K562 (cell line): ENCODE measurements around the gene UBE3B. TPM values are rescaled to one million over a fixed set of nuclear protein-coding genes. Genes with fewer than 3 reads are reported as not detected.

Source experiments
- FOSL1 ChIP-seq: fragments of 200-800 bp; sonication (Bioruptor generic); conservative IDR thresholded peaks from 2 replicates; pipeline ENCODE4 v1.6.1; 2016; ENCODE audit warnings: missing genetic modification characterization, missing compliant biosample characterization
- GTF2E2 ChIP-seq: fragments of 200-800 bp; sonication (Bioruptor generic); IDR thresholded peaks from 2 replicates; pipeline ENCODE4 v1.6.1; 2016; ENCODE audit warnings: missing genetic modification characterization, missing compliant biosample characterization
- IRF2 ChIP-seq: sonication (generic); formaldehyde crosslinking; IDR thresholded peaks from 2 replicates; pipeline ENCODE4 v1.8.1; 2022; ENCODE audit warnings: mild to moderate bottlenecking, missing genetic modification reagents
- KAT8 ChIP-seq: fragments of 450-650 bp; IDR thresholded peaks from 2 replicates; pipeline ENCODE4 v1.6.1; 2016; ENCODE audit warnings: low read depth, mild to moderate bottlenecking
- KLF16 ChIP-seq: IDR thresholded peaks from 2 replicates; pipeline ENCODE4 v1.6.1; 2016; ENCODE audit warnings: antibody characterized with exemption
- NR2F6 ChIP-seq: fragments of 450-650 bp; formaldehyde crosslinking; IDR thresholded peaks from 2 replicates; pipeline ENCODE4 v1.4.0; 2020; ENCODE audit warnings: mild to moderate bottlenecking
- RB1 ChIP-seq: fragments of 450-650 bp; IDR thresholded peaks from 2 replicates; pipeline ENCODE4 v1.6.1; 2017; ENCODE audit warnings: low read depth, mild to moderate bottlenecking
- SMARCB1 ChIP-seq: IDR thresholded peaks from 2 replicates; pipeline ENCODE4 v1.6.1; 2011; ENCODE audit warnings: improper control_type of control experiment, low read depth; ENCODE audit not compliant: insufficient read length
- SUPT5H ChIP-seq: fragments of 450-650 bp; IDR thresholded peaks from 2 replicates; pipeline ENCODE4 v1.6.1; 2016
- TCF3 ChIP-seq: sonication (generic); formaldehyde crosslinking; IDR thresholded peaks from 2 replicates; pipeline ENCODE4 v1.4.0; 2020; ENCODE audit warnings: mild to moderate bottlenecking, missing genetic modification reagents
- TFAM ChIP-seq: fragments of 250-450 bp; sonication (Bioruptor Pico); conservative IDR thresholded peaks from 2 replicates; pipeline ENCODE4 v1.5.0; 2021; ENCODE audit warnings: mild to moderate bottlenecking, moderate library complexity
- ZNF165 ChIP-seq: fragments of 250-450 bp; sonication (Bioruptor Pico); IDR thresholded peaks from 2 replicates; pipeline ENCODE4 v1.4.0; 2020; ENCODE audit warnings: borderline replicate concordance
- ZNF830 ChIP-seq: fragments of 250-450 bp; sonication (Bioruptor Pico); IDR thresholded peaks from 2 replicates; pipeline ENCODE4 v1.5.0; 2021; ENCODE audit warnings: mild to moderate bottlenecking
- polyA plus RNA-seq, 8 experiments: library from polyadenylated mRNA; depleted of rRNA in 4 of 8; stranded (reverse) in 5 of 8; unstranded in 3 of 8; fragments of >200 nt; fragmentation: Nextera tagmentation in 2 of 8; fragmentation: Illumina TruSeq in 1 of 8; extraction: Ambion mirVana in 2 of 8; extraction: Trizol in 1 of 8; gene quantifications; 2 replicates each; pipeline versions ENCODE4 v1.2.1 to v1.2.3, GENCODE V29; 2011 to 2014; ENCODE audit warnings: inconsistent platforms in 1 of 8, missing spikeins in 1 of 8
- total RNA-seq, 7 experiments: library from RNA; depleted of rRNA in 6 of 7; stranded (reverse); fragments of >200 nt in 6 of 7; fragmentation: Illumina TruSeq in 2 of 7; extraction: Trizol in 2 of 7; gene quantifications; 2 replicates each; pipeline versions ENCODE4 v1.2.1 to v1.2.3, GENCODE V29; 2011 to 2021; ENCODE audit warnings: low replicate concordance in 1 of 7
- TF ChIP-seq, protein P1 (sequence below): fragments of 450-650 bp; formaldehyde crosslinking; IDR thresholded peaks from 2 replicates; pipeline ENCODE4 v1.4.0; 2020; ENCODE audit warnings: mild to moderate bottlenecking, moderate library complexity
- TF ChIP-seq, protein P2 (sequence below): fragments of 450-650 bp; IDR thresholded peaks from 2 replicates; pipeline ENCODE4 v1.7.0; 2016; ENCODE audit warnings: borderline replicate concordance
- TF ChIP-seq, protein P3 (sequence below): sonication (generic); formaldehyde crosslinking; IDR thresholded peaks from 2 replicates; pipeline ENCODE4 v1.8.0; 2022; ENCODE audit warnings: mild to moderate bottlenecking, missing genetic modification reagents
- TF ChIP-seq, protein P4 (sequence below), 3 experiments: IDR thresholded peaks in 2 of 3; conservative IDR thresholded peaks in 1 of 3; 2 replicates each; pipeline ENCODE4 v1.5.1; 2011 to 2012; ENCODE audit warnings: low read length in 3 of 3, mild to moderate bottlenecking in 3 of 3, control low read depth in 2 of 3, improper control_type of control experiment in 1 of 3, inconsistent platforms in 1 of 3, low read depth in 1 of 3, mixed read lengths in 1 of 3, moderate library complexity in 1 of 3; ENCODE audit not compliant: insufficient read depth in 2 of 3
- TF ChIP-seq, protein P5 (sequence below): fragments of 250-450 bp; sonication (Bioruptor Pico); IDR thresholded peaks from 2 replicates; pipeline ENCODE4 v1.4.0; 2020; ENCODE audit warnings: borderline replicate concordance

Gene UBE3B
- total and polyA plus RNA-seq, 9 of the 15 experiments (the other 6 are each of a cell fraction or from before 2014, with no cell fraction given) = 7.6 to 23.6 (median 15.5) TPM

DNA sequence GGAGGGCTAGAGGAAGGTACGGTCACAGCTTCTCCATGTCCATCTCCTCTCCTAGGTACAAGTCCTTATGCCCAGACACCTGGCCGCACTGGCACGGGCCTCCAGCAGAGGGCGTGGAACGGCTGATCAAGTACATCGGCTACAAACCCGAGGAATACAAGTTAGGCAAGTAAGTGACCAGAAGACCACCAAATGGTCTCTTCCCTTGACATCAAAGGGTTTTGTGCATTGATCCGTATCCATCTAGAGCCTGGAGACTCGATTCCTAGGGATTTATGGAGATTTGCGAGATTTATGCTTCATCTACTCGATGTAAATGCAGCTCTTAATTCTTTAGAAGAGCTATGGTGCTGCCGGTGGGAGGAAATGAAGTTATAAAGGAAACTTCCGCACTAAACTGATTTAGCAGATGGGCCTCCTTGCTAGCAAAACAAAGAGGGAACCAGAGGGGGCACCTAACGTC is 44.6 kb upstream of the UBE3B start (continued):
- TF ChIP-seq SUPT5H (no peak), GTF2E2 (tag) (no peak), KAT8 (no peak), NR2F6 (CRISPR knock-in tag) (no peak), RB1 (peak; percentile 26; the same call in 1 of the 2 replicates), IRF2 (no peak), TCF3 (CRISPR knock-in tag) (0 out of 2 replicates have a peak, but pooled peaks have one; percentile 6), FOSL1 (tag) (no peak), KLF16 (0 out of 2 replicates have a peak, but pooled peaks have one; percentile 3), TFAM (CRISPR knock-in tag) (no peak), SMARCB1 (no peak), ZNF830 (CRISPR knock-in tag) (no peak), ZNF165 (CRISPR knock-in tag) (no peak)
- TF ChIP-seq, protein P1, sequence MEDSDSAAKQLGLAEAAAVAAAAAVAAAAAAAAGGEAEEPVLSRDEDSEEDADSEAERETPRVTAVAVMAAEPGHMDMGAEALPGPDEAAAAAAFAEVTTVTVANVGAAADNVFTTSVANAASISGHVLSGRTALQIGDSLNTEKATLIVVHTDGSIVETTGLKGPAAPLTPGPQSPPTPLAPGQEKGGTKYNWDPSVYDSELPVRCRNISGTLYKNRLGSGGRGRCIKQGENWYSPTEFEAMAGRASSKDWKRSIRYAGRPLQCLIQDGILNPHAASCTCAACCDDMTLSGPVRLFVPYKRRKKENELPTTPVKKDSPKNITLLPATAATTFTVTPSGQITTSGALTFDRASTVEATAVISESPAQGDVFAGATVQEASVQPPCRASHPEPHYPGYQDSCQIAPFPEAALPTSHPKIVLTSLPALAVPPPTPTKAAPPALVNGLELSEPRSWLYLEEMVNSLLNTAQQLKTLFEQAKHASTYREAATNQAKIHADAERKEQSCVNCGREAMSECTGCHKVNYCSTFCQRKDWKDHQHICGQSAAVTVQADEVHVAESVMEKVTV (CRISPR knock-in tag) = 0 out of 2 replicates have a peak, but pooled peaks have one; percentile 22
- TF ChIP-seq, protein P2, sequence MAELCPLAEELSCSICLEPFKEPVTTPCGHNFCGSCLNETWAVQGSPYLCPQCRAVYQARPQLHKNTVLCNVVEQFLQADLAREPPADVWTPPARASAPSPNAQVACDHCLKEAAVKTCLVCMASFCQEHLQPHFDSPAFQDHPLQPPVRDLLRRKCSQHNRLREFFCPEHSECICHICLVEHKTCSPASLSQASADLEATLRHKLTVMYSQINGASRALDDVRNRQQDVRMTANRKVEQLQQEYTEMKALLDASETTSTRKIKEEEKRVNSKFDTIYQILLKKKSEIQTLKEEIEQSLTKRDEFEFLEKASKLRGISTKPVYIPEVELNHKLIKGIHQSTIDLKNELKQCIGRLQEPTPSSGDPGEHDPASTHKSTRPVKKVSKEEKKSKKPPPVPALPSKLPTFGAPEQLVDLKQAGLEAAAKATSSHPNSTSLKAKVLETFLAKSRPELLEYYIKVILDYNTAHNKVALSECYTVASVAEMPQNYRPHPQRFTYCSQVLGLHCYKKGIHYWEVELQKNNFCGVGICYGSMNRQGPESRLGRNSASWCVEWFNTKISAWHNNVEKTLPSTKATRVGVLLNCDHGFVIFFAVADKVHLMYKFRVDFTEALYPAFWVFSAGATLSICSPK = no peak
- TF ChIP-seq, protein P3, sequence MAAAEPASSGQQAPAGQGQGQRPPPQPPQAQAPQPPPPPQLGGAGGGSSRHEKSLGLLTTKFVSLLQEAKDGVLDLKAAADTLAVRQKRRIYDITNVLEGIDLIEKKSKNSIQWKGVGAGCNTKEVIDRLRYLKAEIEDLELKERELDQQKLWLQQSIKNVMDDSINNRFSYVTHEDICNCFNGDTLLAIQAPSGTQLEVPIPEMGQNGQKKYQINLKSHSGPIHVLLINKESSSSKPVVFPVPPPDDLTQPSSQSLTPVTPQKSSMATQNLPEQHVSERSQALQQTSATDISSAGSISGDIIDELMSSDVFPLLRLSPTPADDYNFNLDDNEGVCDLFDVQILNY (CRISPR knock-in tag) = no peak
- TF ChIP-seq, protein P4, sequence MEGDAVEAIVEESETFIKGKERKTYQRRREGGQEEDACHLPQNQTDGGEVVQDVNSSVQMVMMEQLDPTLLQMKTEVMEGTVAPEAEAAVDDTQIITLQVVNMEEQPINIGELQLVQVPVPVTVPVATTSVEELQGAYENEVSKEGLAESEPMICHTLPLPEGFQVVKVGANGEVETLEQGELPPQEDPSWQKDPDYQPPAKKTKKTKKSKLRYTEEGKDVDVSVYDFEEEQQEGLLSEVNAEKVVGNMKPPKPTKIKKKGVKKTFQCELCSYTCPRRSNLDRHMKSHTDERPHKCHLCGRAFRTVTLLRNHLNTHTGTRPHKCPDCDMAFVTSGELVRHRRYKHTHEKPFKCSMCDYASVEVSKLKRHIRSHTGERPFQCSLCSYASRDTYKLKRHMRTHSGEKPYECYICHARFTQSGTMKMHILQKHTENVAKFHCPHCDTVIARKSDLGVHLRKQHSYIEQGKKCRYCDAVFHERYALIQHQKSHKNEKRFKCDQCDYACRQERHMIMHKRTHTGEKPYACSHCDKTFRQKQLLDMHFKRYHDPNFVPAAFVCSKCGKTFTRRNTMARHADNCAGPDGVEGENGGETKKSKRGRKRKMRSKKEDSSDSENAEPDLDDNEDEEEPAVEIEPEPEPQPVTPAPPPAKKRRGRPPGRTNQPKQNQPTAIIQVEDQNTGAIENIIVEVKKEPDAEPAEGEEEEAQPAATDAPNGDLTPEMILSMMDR (IDR thresholded peaks at IDR 0.05 in 2 of 3, conservative IDR thresholded peaks at IDR 0.05 in 1 of 3; ENCODE audit: insufficient read depth in 2 of 3, low read depth in 1 of 3, low read length in 3 of 3) = peak; percentile 84 to 92 (median 86)
- TF ChIP-seq, protein P5, sequence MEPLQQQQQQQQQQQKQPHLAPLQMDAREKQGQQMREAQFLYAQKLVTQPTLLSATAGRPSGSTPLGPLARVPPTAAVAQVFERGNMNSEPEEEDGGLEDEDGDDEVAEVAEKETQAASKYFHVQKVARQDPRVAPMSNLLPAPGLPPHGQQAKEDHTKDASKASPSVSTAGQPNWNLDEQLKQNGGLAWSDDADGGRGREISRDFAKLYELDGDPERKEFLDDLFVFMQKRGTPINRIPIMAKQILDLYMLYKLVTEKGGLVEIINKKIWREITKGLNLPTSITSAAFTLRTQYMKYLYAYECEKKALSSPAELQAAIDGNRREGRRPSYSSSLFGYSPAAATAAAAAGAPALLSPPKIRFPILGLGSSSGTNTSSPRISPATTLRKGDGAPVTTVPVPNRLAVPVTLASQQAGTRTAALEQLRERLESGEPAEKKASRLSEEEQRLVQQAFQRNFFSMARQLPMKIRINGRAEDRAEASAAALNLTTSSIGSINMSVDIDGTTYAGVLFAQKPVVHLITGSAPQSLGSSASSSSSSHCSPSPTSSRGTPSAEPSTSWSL (CRISPR knock-in tag) = no peak
